RWPE2 (cell line): Measurements from ENCODE around the gene TSPAN18.

Experiments used
- ATAC-seq: fragments of 200-7000 bp; cut with Tn5 transposase; 3 replicates; pipeline ENCODE4 v1.9.1; 2021; ENCODE audit warnings: low read depth
- DNase-seq: peaks from one replicate; pipeline ENCODE4 v3.0.0-alpha.2; 2020; ENCODE audit warnings: low spot score
- H3K27ac ChIP-seq: fragments of 450-650 bp; 2 replicates; pipeline ENCODE4 v1.5.1; 2017; ENCODE audit warnings: mild to moderate bottlenecking; ENCODE audit not compliant: poor library complexity, severe bottlenecking
- H3K27me3 ChIP-seq: fragments of 250-450 bp; sonication (Bioruptor Pico); 2 replicates; pipeline ENCODE4 v1.5.1; 2021; ENCODE audit warnings: mild to moderate bottlenecking, moderate library complexity; ENCODE audit not compliant: insufficient read depth, poor library complexity, severe bottlenecking
- H3K36me3 ChIP-seq: fragments of 250-450 bp; sonication (Bioruptor Pico); 2 replicates; pipeline ENCODE4 v1.5.1; 2020; ENCODE audit warnings: low read depth, mild to moderate bottlenecking, moderate library complexity
- H3K4me1 ChIP-seq: fragments of 250-450 bp; sonication (Bioruptor Pico); 2 replicates; pipeline ENCODE4 v1.5.1; 2021; ENCODE audit warnings: mild to moderate bottlenecking, moderate library complexity; ENCODE audit not compliant: insufficient read depth, poor library complexity, severe bottlenecking
- H3K4me3 ChIP-seq: fragments of 250-450 bp; sonication (Bioruptor Pico); 2 replicates; pipeline ENCODE4 v1.5.1; 2021; ENCODE audit warnings: mild to moderate bottlenecking, moderate library complexity; ENCODE audit not compliant: severe bottlenecking
- H3K9me3 ChIP-seq: fragments of 250-450 bp; sonication (Bioruptor Pico); 2 replicates; pipeline ENCODE4 v1.5.1; 2021; ENCODE audit warnings: mild to moderate bottlenecking, moderate library complexity; ENCODE audit not compliant: severe bottlenecking
- CTCF ChIP-seq: fragments of 450-650 bp; IDR thresholded peaks from one replicate; pipeline ENCODE4 v1.5.1; 2017; ENCODE audit warnings: mild to moderate bottlenecking, moderate library complexity; ENCODE audit not compliant: poor library complexity, severe bottlenecking

The TSPAN18 gene

GRCh38 chr11:44729063-44729462, 2.3 kb downstream of the TSPAN18 start:
- H3K9me3 ChIP-seq, result no peaks in the 10 kb centered on the region
- peaks cover 5% of the 10 kb centered on the region for H3K4me1 ChIP-seq
- no peak overlapping the region for H3K4me3 ChIP-seq
- no peaks in the 10 kb centered on the region for H3K27me3 ChIP-seq
- TF ChIP-seq CTCF, result no peak
- DNase-seq, result no peak
- H3K36me3 ChIP-seq, result no peaks in the 10 kb centered on the region
- H3K27ac ChIP-seq, result no peak overlapping the region
- no peak for ATAC-seq

GRCh38 chr11:44729713-44730112, 3.0 kb downstream of the TSPAN18 start:
- no peaks in the 10 kb centered on the region for H3K27me3 ChIP-seq
- H3K9me3 ChIP-seq, result no peaks in the 10 kb centered on the region
- ATAC-seq (no peak), DNase-seq (no peak)
- TF ChIP-seq CTCF, result no peak
- H3K36me3 ChIP-seq, result no peaks in the 10 kb centered on the region
- no peak overlapping the region for H3K4me3 ChIP-seq
- H3K4me1 ChIP-seq, result peaks cover 5% of the 10 kb centered on the region
- H3K27ac ChIP-seq, result no peak overlapping the region

GRCh38 chr11:44730775-44731174, 4.0 kb downstream of the TSPAN18 start:
- Histone ChIP-seq H3K36me3 (no peaks in the 10 kb centered on the region), H3K27ac (no peak overlapping the region), H3K4me1 (peaks cover 5% of the 10 kb centered on the region), H3K4me3 (no peak overlapping the region), H3K9me3 (no peaks in the 10 kb centered on the region), H3K27me3 (no peaks in the 10 kb centered on the region)
- ATAC-seq (no peak), DNase-seq (no peak)
- no peak for TF ChIP-seq CTCF

GRCh38 chr11:44731685-44732430, 5.1 kb downstream of the TSPAN18 start:
- no peaks in the 10 kb centered on the region for H3K9me3 ChIP-seq
- no peak for TF ChIP-seq CTCF
- no peak for DNase-seq
- no peaks in the 10 kb centered on the region for H3K36me3 ChIP-seq
- no peak overlapping the region for H3K27ac ChIP-seq
- no peak for ATAC-seq
- no peak overlapping the region for H3K4me3 ChIP-seq
- no peaks in the 10 kb centered on the region for H3K27me3 ChIP-seq
- peaks cover 5% of the 10 kb centered on the region for H3K4me1 ChIP-seq

- ATAC-seq, result no peak
- no peak for TF ChIP-seq CTCF
- Histone ChIP-seq H3K9me3 (no peaks in the 10 kb centered on the region), H3K27me3 (no peaks in the 10 kb centered on the region), H3K4me1 (peaks cover 5% of the 10 kb centered on the region), H3K4me3 (no peak overlapping the region), H3K27ac (no peak overlapping the region), H3K36me3 (no peaks in the 10 kb centered on the region)
- no peak for DNase-seq
Measured at GRCh38 chr11:44732564-44732963, 5.8 kb downstream of the TSPAN18 start.
